ENCODE data around the gene PSORS1C2.

PSORS1C2 gene

DNA sequence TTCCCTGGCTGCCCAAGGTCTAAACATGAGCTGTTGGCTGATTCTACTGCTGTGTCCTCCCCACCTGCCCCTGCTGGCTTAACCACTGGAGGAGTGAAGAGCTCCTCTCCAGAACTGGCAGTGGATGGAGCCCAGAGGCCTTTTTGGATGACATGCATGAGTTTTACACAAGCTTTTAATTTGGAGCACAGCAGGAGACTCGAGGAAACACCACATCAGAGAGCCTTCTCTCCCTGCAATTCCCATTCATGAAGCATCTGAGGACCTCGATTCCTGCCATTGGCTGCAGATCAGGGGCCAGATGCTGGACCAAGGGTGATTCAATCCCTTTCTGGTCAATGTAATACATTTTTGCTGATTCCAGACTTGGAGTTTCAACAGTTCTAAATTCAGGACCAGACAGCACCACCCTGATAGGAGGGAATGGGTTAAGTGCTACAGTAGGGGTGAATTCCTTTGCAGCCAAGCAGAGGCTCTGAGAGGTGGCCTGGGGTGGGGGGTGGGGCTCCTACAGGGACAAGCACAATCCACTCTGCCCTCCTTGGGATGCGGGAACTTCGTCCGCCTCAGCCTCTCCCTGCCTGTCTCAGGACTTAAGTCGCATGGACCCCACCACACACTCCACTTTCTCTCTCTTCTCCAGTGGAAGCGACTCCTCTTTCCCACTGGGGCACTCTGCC is 24.9 kb downstream of the PSORS1C2 start:
- no peak for DNase-seq (ENCODE audit: low read depth)

DNA sequence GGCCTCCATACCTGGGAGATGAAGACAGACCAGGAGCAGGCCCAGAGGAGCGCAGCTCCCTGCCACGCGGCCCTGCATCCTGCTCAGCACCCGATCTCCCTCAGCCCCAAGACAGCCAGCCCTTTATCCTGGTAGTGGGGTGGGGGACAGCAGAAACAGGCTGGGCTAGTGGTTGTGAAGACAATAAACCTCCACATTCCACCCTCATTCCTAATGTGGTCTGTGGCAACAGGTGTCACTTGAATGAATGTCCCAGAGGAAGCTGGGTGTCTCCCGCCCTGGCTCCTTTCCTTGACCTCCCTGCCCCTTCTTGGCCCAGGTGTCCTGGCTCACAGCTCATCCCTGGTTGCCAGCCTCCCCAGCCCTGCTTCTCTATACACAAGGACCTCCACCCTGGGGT is 26.4 kb downstream of the PSORS1C2 start, which contains the start of gene C6orf15:
C6orf15 (minus strand) TSS at position 98 of the 400 bp plus-strand sequence; CDS start at position 78, 20 bp downstream.
- no peak for DNase-seq (ENCODE audit: low read depth)

DNA sequence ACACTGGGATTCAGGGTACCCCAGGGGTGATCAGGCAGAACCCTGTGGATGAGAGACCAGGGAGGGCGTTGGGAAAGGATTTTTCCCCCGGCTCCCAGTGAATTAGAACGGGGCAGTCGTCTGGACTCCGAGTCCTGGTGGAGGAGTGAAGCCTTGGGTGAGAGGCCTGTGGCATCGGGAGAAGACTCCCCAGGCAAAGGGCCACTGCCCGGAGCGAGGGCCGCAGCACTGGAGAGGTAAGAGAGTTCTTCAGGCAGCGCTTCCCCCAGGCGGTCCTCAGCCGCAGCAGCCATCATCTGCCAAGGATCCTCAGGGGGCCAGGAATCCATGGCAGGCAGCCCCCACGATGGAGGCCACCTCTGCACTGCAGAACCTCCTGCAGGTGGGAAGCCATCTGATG is 27.2 kb downstream of the PSORS1C2 start:
- DNase-seq (ENCODE audit: low read depth), result no peak

DNA sequence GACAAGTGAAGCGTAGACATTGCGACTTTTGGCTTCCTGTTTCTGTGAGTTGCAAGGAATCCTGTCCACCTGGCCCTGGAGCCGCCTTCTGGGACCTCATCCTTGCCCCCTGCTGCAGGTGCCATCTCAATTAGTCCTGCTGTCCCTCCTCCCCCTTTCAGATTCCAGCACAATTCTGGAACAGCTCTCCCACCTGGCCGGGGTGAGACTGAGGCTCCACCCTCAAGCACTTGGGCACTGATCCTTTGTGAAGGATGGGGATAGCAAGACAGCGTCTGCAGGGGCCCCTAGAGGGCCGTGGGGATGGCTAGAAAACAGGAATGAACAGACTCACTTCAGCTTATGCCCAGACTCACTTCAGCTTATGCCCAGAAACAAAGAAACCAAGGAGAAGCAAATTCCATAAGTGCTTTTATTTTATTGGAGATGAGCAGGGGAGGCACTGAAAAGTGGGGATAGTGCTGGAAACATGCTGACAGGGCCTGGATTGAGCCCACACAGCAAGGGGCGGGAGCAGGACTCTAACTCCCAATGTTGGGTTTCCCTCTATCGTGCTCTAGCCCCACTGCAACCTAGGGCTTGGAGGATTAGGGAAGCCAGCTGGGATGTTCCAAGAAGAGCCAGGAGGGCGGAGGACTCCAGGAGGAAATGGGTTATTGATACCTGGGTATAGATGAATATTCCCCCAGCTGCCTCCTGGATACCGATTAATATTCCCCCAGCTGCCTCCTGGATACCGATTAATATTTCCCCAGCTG is 27.9 kb downstream of the PSORS1C2 start:
- no peak for DNase-seq (ENCODE audit: low read depth)

DNA sequence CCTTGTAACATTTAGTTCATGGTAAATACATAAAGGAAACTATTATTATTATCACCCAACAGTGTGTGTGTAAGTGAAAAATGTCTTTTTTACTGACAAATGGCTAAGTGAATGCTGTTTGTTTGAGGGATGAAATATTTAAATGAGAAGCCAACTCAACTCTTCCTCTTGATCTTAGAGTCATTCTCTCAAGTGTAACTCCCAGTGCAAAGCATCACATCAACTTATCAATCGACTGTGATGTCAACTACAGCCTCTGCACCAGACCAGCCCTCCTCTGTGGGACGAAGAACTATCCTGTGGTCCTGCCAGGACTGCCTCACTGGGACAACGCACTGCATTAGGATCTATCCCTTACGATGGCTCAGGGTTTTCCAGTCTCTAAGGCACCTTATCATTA is 31.8 kb downstream of the PSORS1C2 start:
- DNase-seq (ENCODE audit: low read depth), result no peak

DNA sequence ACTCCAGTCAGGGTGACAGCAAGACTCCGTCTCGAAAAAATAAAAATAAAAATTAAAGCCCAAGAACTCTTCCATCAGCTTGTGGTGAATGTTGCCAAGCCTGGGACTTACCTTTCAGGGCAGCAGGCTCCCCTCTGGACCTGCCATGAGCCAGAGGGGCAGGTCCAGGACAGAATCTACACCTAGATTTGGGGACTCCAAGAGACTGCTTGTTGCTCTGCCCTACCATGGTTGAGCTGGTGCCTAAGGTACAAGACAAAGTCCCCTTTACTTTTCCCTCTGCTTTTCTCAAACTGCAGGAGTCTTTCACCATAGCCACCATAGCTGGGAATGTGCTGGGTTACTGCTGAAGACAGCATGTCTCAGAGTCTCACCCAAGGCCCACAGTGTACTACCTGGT is 35.7 kb downstream of the PSORS1C2 start:
- DNase-seq (ENCODE audit: low read depth), result no peak

DNA sequence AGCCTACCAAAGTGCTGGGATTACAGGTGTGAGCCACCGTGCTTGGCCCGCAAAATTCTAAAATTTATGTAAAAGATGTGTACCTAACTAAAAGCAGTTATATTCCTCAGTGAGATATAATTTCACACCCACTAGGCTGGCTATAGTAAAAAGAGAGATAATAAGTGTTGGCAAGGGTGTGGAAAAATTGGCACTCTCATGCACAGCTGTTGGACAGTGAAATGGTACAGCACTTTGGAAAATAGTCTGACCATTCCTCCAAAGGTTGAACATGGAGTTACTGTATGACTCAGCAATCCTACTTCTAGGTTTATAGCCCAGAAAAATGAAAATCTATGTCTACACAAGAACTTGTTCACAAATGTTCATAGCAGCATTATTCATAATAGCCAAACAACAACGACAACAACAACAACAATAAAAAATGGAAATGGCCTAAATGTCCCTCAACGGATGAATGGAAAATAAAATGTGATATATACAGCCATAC is 40.4 kb downstream of the PSORS1C2 start:
- DNase-seq (ENCODE audit: low read depth), result no peak

DNA sequence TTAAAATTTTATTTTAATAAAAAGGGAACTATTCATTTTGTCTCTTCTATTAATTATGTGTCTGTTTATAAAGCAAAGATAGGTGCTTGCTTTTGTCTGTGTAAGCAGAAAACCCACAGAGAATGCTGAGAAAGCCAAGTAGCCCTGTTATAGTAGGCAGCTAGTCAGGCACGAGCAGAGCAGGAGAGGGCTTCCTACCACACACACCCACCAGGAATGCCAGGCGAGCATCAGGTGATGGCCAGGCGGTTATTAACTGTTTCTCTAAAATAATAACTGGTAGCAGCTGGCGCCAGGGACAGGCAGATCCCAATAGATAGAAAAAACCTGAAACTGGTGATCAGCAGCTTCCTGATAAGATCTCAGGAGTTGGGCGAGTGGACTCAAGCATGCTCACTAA is 42.2 kb downstream of the PSORS1C2 start:
- DNase-seq (ENCODE audit: low read depth), result no peak

DNA sequence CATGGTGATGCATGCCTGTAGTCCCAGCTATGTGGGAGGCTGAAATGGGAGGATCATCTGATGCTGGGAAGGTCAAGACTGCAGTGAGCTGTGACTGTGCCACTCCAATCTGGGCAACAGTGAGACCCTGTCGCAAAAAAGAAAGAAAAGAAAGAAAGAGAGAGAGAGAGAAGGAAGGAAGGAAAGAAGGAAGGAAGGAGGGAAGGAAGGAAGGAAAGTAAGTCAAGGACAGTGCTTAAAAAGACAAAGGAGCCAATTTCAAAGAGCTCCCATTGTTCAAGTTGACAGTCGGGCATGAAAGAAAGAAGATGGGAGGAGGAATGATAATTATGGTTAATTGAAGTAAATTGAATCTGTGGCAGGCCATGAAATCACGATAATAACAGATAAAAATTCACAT is 42.7 kb downstream of the PSORS1C2 start:
- no peak for DNase-seq (ENCODE audit: low read depth)

DNA sequence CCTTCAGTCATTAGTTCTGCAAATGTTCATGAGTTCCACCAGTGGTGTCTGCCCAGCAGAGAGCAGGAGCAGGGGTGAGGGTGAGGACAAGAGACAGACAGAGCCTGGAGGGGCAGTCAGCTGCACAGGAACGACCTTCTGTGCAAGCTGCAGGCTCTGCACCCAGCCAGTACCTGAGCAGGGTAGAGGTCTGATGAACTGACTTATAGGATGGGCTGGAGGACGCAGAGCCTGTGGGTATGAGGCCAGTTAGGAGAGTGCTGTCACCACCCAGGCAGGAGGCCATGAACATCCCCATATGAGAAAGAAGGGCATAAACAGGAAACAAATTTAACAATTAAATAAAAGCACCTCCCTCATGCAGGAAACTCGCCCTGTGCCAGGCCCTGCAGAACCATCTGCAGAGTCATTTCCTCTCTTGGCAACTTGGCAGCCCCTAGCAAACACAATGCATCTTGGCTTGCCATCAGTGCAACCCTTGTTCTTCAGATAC is 44.4 kb downstream of the PSORS1C2 start:
- DNase-seq (ENCODE audit: low read depth), result no peak

DNA sequence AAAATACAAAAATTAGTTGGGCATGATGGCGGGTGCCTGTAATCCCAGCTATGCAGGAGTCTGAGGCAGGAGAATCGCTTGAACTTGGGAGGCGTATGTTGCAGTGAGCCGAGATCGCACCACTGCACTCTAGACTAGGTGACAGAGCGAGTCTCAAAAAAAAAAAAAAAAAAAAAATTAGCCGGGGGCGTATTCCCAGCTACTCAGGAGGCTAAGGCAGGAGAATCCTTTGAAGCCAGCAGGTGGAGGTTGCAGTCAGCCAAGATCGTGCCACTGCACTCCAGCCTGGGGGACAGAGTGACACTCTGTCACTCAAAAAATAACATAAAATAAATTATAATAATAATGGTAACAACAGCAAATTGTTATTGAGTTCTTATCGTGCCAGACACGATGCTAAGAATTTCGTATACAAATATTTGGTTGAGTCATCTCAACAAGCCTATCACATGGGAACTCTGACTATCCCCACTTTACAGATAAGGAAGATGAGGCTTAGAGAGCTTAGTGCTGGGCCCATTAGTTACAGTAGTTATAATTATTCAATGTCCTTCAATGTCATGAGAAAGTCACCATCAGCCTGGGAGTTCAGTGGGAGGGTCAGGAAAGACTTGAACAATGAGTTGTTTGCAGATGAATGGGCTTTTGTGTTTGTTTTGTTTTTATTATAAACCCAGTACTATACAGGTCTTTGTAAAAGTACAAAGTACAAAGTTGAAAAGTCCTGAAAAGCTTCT is 45.9 kb downstream of the PSORS1C2 start:
- DNase-seq (ENCODE audit: low read depth), result no peak

DNA sequence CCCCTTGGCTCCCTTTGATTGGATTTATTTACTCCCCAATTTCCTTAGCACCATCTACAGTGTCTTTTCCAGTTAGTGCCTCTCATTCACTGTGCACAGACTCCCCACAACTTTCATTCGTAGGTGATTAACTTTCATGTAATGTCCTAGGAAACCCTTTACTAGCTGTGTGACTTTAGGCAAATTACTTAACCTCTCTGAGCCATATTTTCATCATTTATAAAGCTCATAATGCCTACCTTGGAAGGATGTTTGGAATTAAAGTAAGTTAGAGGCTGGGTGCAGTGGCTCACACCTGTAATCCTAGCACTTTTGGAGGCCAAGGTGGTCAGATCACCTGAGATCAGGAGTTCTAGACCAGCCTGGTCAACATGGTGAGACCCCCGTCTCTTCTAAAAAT is 46.6 kb downstream of the PSORS1C2 start:
- DNase-seq (ENCODE audit: low read depth), result no peak

DNA sequence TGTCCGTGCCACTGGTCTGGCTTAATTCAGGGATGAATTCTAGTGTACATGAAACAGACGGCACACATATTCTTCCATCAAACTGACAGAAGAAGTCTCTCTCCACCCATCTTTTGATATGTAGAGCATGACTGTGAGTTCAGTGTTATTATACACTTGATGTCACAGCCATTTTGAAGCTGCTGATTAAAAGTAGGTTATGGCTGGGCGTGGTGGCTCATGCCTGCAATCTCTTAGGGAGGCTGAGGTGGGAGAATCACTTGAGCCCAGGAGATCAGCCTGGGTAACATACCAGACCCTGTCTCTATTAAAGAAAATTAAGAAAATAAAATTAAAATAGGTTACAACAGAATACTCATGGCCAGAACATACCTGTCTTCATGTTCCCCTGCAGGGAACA is 47.2 kb downstream of the PSORS1C2 start:
- DNase-seq (ENCODE audit: low read depth), result no peak

DNA sequence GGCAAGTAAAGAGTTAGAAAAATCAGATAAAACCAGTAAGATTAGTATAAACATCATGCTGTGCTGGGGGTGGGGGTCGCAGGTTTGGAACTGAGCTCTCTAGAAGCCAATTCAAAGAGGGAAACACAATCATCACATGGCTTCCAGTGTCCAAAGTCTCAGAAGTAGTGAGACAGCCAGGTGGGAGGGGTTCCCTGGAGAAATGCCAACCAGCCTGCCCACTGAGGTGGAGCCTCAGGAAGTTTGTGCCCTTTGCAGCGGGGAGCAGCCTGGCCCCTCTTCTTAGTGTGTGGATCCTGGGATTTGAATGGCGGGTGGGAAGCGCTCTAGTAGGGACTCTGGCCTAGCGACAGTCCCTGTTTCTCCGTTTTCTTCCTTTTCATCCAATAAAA is 47.9 kb downstream of the PSORS1C2 start:
- DNase-seq (ENCODE audit: low read depth), result no peak

DNA sequence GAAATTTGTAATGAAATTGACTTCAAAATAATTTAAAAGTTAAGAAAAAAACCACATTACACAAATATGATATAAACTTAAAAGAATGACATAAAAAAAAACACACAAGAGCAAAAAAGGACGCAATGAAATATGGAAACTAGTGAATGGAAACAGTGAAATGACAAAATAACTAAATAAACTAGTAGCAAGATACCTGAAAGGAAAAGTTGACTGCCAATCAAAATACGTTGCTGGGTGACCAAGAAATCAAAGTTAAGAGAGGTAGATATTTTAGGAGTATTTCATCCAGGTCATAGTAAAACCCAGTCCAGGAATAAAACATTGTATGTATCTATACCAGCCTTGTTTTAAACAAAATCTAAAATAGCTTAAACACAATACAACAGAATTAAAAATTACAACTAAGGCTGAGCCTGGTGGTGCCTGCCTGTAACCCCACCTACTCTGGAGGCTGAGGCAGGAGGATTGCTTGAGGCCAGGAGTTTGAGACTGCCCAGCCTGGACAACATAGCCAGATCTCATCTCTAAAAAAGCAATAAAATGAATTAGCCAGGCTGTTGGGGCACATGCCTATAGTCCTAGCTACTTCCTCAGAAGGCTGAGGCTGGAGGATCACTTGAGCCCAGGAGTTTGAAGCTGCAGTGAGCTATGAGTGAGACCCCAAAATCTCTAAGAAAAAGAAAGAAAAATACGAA is 48.4 kb downstream of the PSORS1C2 start:
- no peak for DNase-seq (ENCODE audit: low read depth)
